H1 (cell line): ENCODE measurements around the gene RARRES2. TPM values are rescaled to one million over a fixed set of nuclear protein-coding genes. Genes with fewer than 3 reads are reported as not detected.

ENCODE experiments used
- CTCF ChIA-PET: fragments of 300-600 bp; sonication (Branson Sonifier 250); formaldehyde crosslinking; loops from one replicate; lab custom pipeline; 2021; ENCODE audit not compliant: partially characterized antibody; lab: Charles Lee
- POLR2A ChIA-PET: fragments of 300-600 bp; sonication (Branson Sonifier 250); formaldehyde crosslinking; loops from one replicate; lab custom pipeline; 2021; ENCODE audit warnings: inconsistent platforms; ENCODE audit not compliant: partially characterized antibody; lab: Charles Lee
- DNase-seq, 2 experiments: peaks; one replicate each; pipeline versions ENCODE4 v3.0.0 to v3.0.0-alpha.2; 2010 to 2022; ENCODE audit warnings: low spot score in 2 of 2, low read depth in 1 of 2, mixed read lengths in 1 of 2
- FAIRE-seq: peaks from 2 replicates; lab custom pipeline; 2011; peaks lifted over from hg19 to GRCh38; lab: Jason Lieb, UNC
- H2AFZ ChIP-seq: 2 replicates; pipeline ENCODE4 v1.8.1; 2012; ENCODE audit warnings: low read length, inconsistent platforms
- H2AK5ac ChIP-seq: 2 replicates; pipeline ENCODE4 v1.6.1; 2013; ENCODE audit warnings: low read depth, low read length
- H2BK120ac ChIP-seq: replicated peaks from 2 replicates; pipeline ENCODE3; 2013; ENCODE audit warnings: low read depth, low read length, inconsistent platforms
- H2BK12ac ChIP-seq: 2 replicates; pipeline ENCODE4 v1.6.1; 2013; ENCODE audit warnings: low read depth, low read length
- H2BK15ac ChIP-seq: 2 replicates; pipeline ENCODE4 v1.6.1; 2013; ENCODE audit warnings: low read length
- H2BK20ac ChIP-seq: 2 replicates; pipeline ENCODE4 v1.6.1; 2013; ENCODE audit warnings: low read length
- H2BK5ac ChIP-seq: 2 replicates; pipeline ENCODE4 v1.6.1; 2013; ENCODE audit warnings: low read depth, low read length
- H3K14ac ChIP-seq: 2 replicates; pipeline ENCODE4 v1.6.1; 2013; ENCODE audit warnings: inconsistent platforms; ENCODE audit not compliant: insufficient read length
- H3K18ac ChIP-seq: 2 replicates; pipeline ENCODE4 v1.6.1; 2013; ENCODE audit warnings: low read length; ENCODE audit errors: extremely low read depth
- H3K23ac ChIP-seq: 2 replicates; pipeline ENCODE4 v1.6.1; 2013; ENCODE audit warnings: inconsistent platforms; ENCODE audit not compliant: insufficient read length
- H3K23me2 ChIP-seq: 2 replicates; pipeline ENCODE4 v1.6.1; 2013; ENCODE audit warnings: low read depth, low read length
- H3K27ac ChIP-seq: 2 replicates; pipeline ENCODE4 v1.6.1; 2011; ENCODE audit warnings: low read depth, low read length, inconsistent platforms
- H3K27me3 ChIP-seq, 4 experiments: replicated peaks in 1 of 4; 1 replicate in 1 of 4; 2 replicates in 3 of 4; pipeline versions ENCODE4 v1.6.1 to v1.8.1; 2011 to 2013; ENCODE audit warnings: low read length in 3 of 4, mild to moderate bottlenecking in 3 of 4, inconsistent platforms in 2 of 4, mixed read lengths in 2 of 4, moderate library complexity in 1 of 4; ENCODE audit not compliant: control insufficient read depth in 3 of 4, insufficient read depth in 3 of 4; ENCODE audit errors: extremely low read depth in 1 of 4
- H3K36me3 ChIP-seq, 4 experiments: 2 replicates each; pipeline versions ENCODE4 v1.6.1 to v1.8.1; 2011 to 2013; ENCODE audit warnings: mild to moderate bottlenecking in 4 of 4, low read length in 3 of 4, moderate library complexity in 2 of 4, control low read depth in 1 of 4, inconsistent platforms in 1 of 4; ENCODE audit not compliant: insufficient read depth in 4 of 4, control insufficient read depth in 2 of 4
- H3K4ac ChIP-seq: replicated peaks from 2 replicates; pipeline ENCODE3; 2013; ENCODE audit warnings: low read length, low read depth, mixed read lengths, inconsistent platforms; ENCODE audit not compliant: insufficient read length
- H3K4me1 ChIP-seq, 4 experiments: replicated peaks in 1 of 4; 1 replicate in 1 of 4; 2 replicates in 3 of 4; pipeline versions ENCODE4 v1.6.1 to v1.8.1; 2011 to 2013; ENCODE audit warnings: low read length in 3 of 4, inconsistent platforms in 2 of 4, mixed read lengths in 1 of 4; ENCODE audit not compliant: insufficient read depth in 4 of 4, control insufficient read depth in 3 of 4
- H3K4me2 ChIP-seq, 2 experiments: 2 replicates each; pipeline versions ENCODE4 v1.6.1 to v1.8.1; 2011 to 2013; ENCODE audit warnings: low read depth in 2 of 2, low read length in 2 of 2, control low read depth in 1 of 2, inconsistent platforms in 1 of 2, mild to moderate bottlenecking in 1 of 2; ENCODE audit not compliant: insufficient read depth in 1 of 2
- H3K4me3 ChIP-seq, 4 experiments: fragments of 200-600, 300-600 bp in 1 of 4; sonication (generic), shearing (Covaris generic), sonication (Bioruptor Twin) in 1 of 4; 2 replicates each; pipeline versions ENCODE4 v1.5.1 to v1.8.1; 2011 to 2016; ENCODE audit warnings: low read length in 4 of 4, low read depth in 3 of 4, control low read depth in 2 of 4, inconsistent platforms in 2 of 4, mild to moderate bottlenecking in 2 of 4, mixed read lengths in 1 of 4, moderate library complexity in 1 of 4; ENCODE audit not compliant: insufficient read depth in 2 of 4; ENCODE audit errors: extremely low read depth in 1 of 4
- H3K56ac ChIP-seq: replicated peaks from 2 replicates; pipeline ENCODE3; 2013; ENCODE audit warnings: low read depth, mild to moderate bottlenecking, mixed read lengths, low read length, inconsistent platforms; ENCODE audit not compliant: insufficient read length
- H3K79me1 ChIP-seq: 2 replicates; pipeline ENCODE4 v1.6.1; 2013; ENCODE audit warnings: low read depth, low read length, control low read depth
- H3K79me2 ChIP-seq, 2 experiments: 2 replicates each; pipeline versions ENCODE4 v1.6.1 to v1.8.1; 2012 to 2013; ENCODE audit warnings: low read length in 2 of 2, mild to moderate bottlenecking in 2 of 2, inconsistent platforms in 1 of 2; ENCODE audit not compliant: insufficient read depth in 2 of 2, control insufficient read depth in 1 of 2
- H3K9ac ChIP-seq, 4 experiments: replicated peaks in 1 of 4; 1 replicate in 1 of 4; 2 replicates in 3 of 4; pipeline versions ENCODE4 v1.6.1 to v1.8.1; 2011 to 2013; ENCODE audit warnings: low read depth in 3 of 4, low read length in 3 of 4, control low read depth in 2 of 4, mild to moderate bottlenecking in 2 of 4, moderate library complexity in 2 of 4, inconsistent platforms in 1 of 4; ENCODE audit errors: extremely low read depth in 1 of 4
- H3K9me3 ChIP-seq, 2 experiments: 2 replicates each; pipeline versions ENCODE4 v1.6.1 to v1.8.1; 2012 to 2013; ENCODE audit warnings: mild to moderate bottlenecking in 2 of 2, moderate library complexity in 2 of 2, control low read depth in 1 of 2, inconsistent platforms in 1 of 2, low read depth in 1 of 2, low read length in 1 of 2, mixed read lengths in 1 of 2; ENCODE audit not compliant: insufficient read depth in 2 of 2
- H4K20me1 ChIP-seq, 2 experiments: replicated peaks in 1 of 2; 2 replicates each; pipeline versions ENCODE3 to v1.8.1; 2011 to 2013; ENCODE audit warnings: inconsistent platforms in 2 of 2, low read length in 2 of 2, mild to moderate bottlenecking in 1 of 2; ENCODE audit not compliant: insufficient read depth in 2 of 2, control insufficient read depth in 1 of 2
- H4K5ac ChIP-seq: 2 replicates; pipeline ENCODE4 v1.6.1; 2013; ENCODE audit warnings: low read length, low read depth, mixed read lengths, inconsistent platforms; ENCODE audit not compliant: insufficient read length
- H4K8ac ChIP-seq: 2 replicates; pipeline ENCODE4 v1.8.0; 2013; ENCODE audit warnings: mild to moderate bottlenecking, moderate library complexity, low read length, inconsistent platforms; ENCODE audit not compliant: insufficient read depth; ENCODE audit errors: extremely low read depth
- H4K91ac ChIP-seq: replicated peaks from 2 replicates; pipeline ENCODE3; 2013; ENCODE audit warnings: low read length, mixed read lengths, inconsistent platforms; ENCODE audit not compliant: insufficient read length
- ATF3 ChIP-seq: IDR thresholded peaks from 2 replicates; pipeline ENCODE4 v1.6.1; 2011; ENCODE audit warnings: low read depth, mild to moderate bottlenecking, low read length; ENCODE audit not compliant: insufficient read depth
- BCL11A ChIP-seq, 2 experiments: IDR thresholded peaks; one replicate each; pipeline ENCODE4 v1.6.1; 2011; ENCODE audit warnings: low read depth in 2 of 2, low read length in 2 of 2, mild to moderate bottlenecking in 2 of 2
- CHD1 ChIP-seq: IDR thresholded peaks from 2 replicates; pipeline ENCODE4 v1.6.1; 2012; ENCODE audit warnings: low read depth, low read length, improper control_type of control experiment
- E2F6 ChIP-seq: IDR thresholded peaks from 2 replicates; pipeline ENCODE4 v1.6.1; 2012; ENCODE audit warnings: inconsistent platforms
- EZH2 ChIP-seq: fragments of 200-600 bp; sonication (generic); IDR thresholded peaks from 2 replicates; pipeline ENCODE4 v1.7.1; 2012; ENCODE audit warnings: low read depth, mild to moderate bottlenecking, moderate library complexity, low read length, inconsistent platforms; ENCODE audit not compliant: severe bottlenecking
- FOSL1 ChIP-seq: IDR thresholded peaks from 2 replicates; pipeline ENCODE4 v1.6.1; 2011; ENCODE audit warnings: mild to moderate bottlenecking, low read depth, low read length, moderate library complexity; ENCODE audit not compliant: insufficient read depth
- GTF2F1 ChIP-seq: IDR thresholded peaks from 2 replicates; pipeline ENCODE4 v1.6.1; 2012; ENCODE audit warnings: low read depth, low read length, improper control_type of control experiment, borderline replicate concordance
- KDM4A ChIP-seq: IDR thresholded peaks from one replicate; pipeline ENCODE4 v1.7.1; 2012; ENCODE audit warnings: low read depth, mild to moderate bottlenecking, moderate library complexity, low read length, inconsistent platforms; ENCODE audit not compliant: severe bottlenecking
- SP4 ChIP-seq: IDR thresholded peaks from 2 replicates; pipeline ENCODE4 v1.6.1; 2012; ENCODE audit warnings: low read length, inconsistent platforms
- SRF ChIP-seq: IDR thresholded peaks from 2 replicates; pipeline ENCODE4 v1.6.1; 2011; ENCODE audit warnings: mild to moderate bottlenecking, low read depth, low read length, moderate library complexity
- polyA plus RNA-seq, 7 experiments: library from polyadenylated mRNA; depleted of rRNA in 3 of 7; stranded (reverse) in 5 of 7; unstranded in 2 of 7; fragments of >200 nt in 5 of 7; fragments of 200-250 nt in 2 of 7; gene quantifications; 1 replicate in 5 of 7; 2 replicates in 1 of 7; 4 replicates in 1 of 7; pipeline versions ENCODE4 v1.2.1 to v1.2.3, GENCODE V29; 2011 to 2013; ENCODE audit warnings: missing spikeins in 2 of 7, mixed read lengths in 2 of 7
- total RNA-seq: library from RNA; stranded (reverse); fragmentation: NEBNext Ultra II Directional; extraction: Animal tissue kit (Norgen Biotek cat#: 25700); gene quantifications from 2 replicates; pipeline ENCODE4 v1.2.1, GENCODE V29; 2021

RARRES2 gene
- total and polyA plus RNA-seq, 2 of the 8 experiments (the other 6 are each of a cell fraction or from before 2014, with no cell fraction given) = 254 to 441 TPM

- H3K4me2 ChIP-seq = no peak overlapping the region
- no peak for DNase-seq
- no peak overlapping the region for H2BK12ac ChIP-seq
- H3K27ac ChIP-seq = no peak overlapping the region
- H3K23ac ChIP-seq = no peak overlapping the region
- no peak overlapping the region for H4K8ac ChIP-seq
- H3K27me3 ChIP-seq = peaks cover 0 to 6% (median 0%) of the 10 kb centered on the region in 4 experiments; a peak in 2 of 7 replicates
- H2AK5ac ChIP-seq = no peak overlapping the region
- CTCF ChIA-PET = interaction anchor here (0.6 to 1.0 kb wide), 3 partner anchors 28 to 50 kb away, joined by 3 to 4 read pairs (median 3); no protein-coding TSS in a partner anchor
- POLR2A ChIA-PET = interaction anchor here (0.6 kb wide), 1 partner anchor 22 kb away, joined by 5 read pairs; no protein-coding TSS in a partner anchor
- H3K18ac ChIP-seq = no peak overlapping the region
- H3K4me3 ChIP-seq = no peak overlapping the region
- H3K79me2 ChIP-seq = no peaks in the 10 kb centered on the region
- H3K4me1 ChIP-seq = peaks cover 0 to 14% (median 4%) of the 10 kb centered on the region in 4 experiments; a peak in 4 of 7 replicates
- H3K14ac ChIP-seq = no peak overlapping the region
- H2BK15ac ChIP-seq = no peak overlapping the region
- H2BK20ac ChIP-seq = no peak overlapping the region
- H4K20me1 ChIP-seq = no peaks in the 10 kb centered on the region
- no peaks in the 10 kb centered on the region for H3K36me3 ChIP-seq
- H2AFZ ChIP-seq = no peak overlapping the region
- H3K4ac ChIP-seq = no peak overlapping the region
- H4K5ac ChIP-seq = no peak overlapping the region
- FAIRE-seq = no peak
- no peak overlapping the region for H3K56ac ChIP-seq
- no peaks in the 10 kb centered on the region; the same call in 1 of the 2 replicates for H3K23me2 ChIP-seq
- no peak overlapping the region for H2BK120ac ChIP-seq
- no peaks in the 10 kb centered on the region for H3K79me1 ChIP-seq
- no peak overlapping the region for H3K9ac ChIP-seq
- no peak overlapping the region for H4K91ac ChIP-seq
- H2BK5ac ChIP-seq = no peak overlapping the region
- 0 out of 4 replicates have a peak, but pooled peaks cover 0 to 4% of the 10 kb centered on the region in 2 experiments for H3K9me3 ChIP-seq
- TF ChIP-seq SP4 = no peak
- no peak for TF ChIP-seq SRF
- no peak for TF ChIP-seq ATF3
- TF ChIP-seq FOSL1 = no peak
- TF ChIP-seq EZH2 = no peak
- no peak for TF ChIP-seq GTF2F1
- TF ChIP-seq BCL11A (IDR thresholded peaks at IDR 0.05; ENCODE audit: low read depth in 2 of 2, low read length in 2 of 2) = no peak
- no peak for TF ChIP-seq E2F6
- TF ChIP-seq CHD1 = no peak
- no peak for TF ChIP-seq KDM4A
These were observed 32.9 kb downstream of the RARRES2 start for GRCh38 chr7:150308575-150308974.
